Caco-2 (cell line): ENCODE measurements around the gene C16orf74. TPM values are rescaled to one million over a fixed set of nuclear protein-coding genes. Genes with fewer than 3 reads are reported as not detected.

Experiments used
- BruUV-seq: library from RNA; stranded (reverse); fragments of 400-500 nt; replicated peaks from 2 replicates; lab custom pipeline; 2021; lab: Mats Ljungman, UMichigan
- CTCF ChIA-PET: fragments of 300-600 bp; sonication (Branson Sonifier 250); formaldehyde crosslinking; loops from one replicate; lab custom pipeline; 2022; ENCODE audit warnings: antibody characterized with exemption; lab: Charles Lee
- POLR2A ChIA-PET: fragments of 300-600 bp; sonication (Branson Sonifier 250); formaldehyde crosslinking; loops from one replicate; lab custom pipeline; 2022; ENCODE audit warnings: antibody characterized with exemption; lab: Charles Lee
- DNase-seq, 2 experiments: peaks; one replicate each; pipeline versions ENCODE4 v3.0.0 to v3.0.0-alpha.2; 2020 to 2022
- H3K27me3 ChIP-seq: replicated peaks from 2 replicates; pipeline ENCODE4 v1.6.0; 2011; ENCODE audit warnings: low read length; ENCODE audit not compliant: control insufficient read depth, insufficient read depth
- H3K36me3 ChIP-seq: 2 replicates; pipeline ENCODE4 v1.5.1; 2011; ENCODE audit warnings: low read length; ENCODE audit not compliant: control insufficient read depth, insufficient read depth
- H3K4me1 ChIP-seq: fragments of 250-450 bp; sonication (Bioruptor Pico); 2 replicates; pipeline ENCODE4 v1.5.1; 2020; ENCODE audit warnings: mild to moderate bottlenecking
- H3K4me3 ChIP-seq: 2 replicates; pipeline ENCODE4 v1.5.1; 2011; ENCODE audit warnings: low read depth, mild to moderate bottlenecking, control low read depth, low read length
- H3K9me3 ChIP-seq: fragments of 250-450 bp; sonication (Bioruptor Pico); 2 replicates; pipeline ENCODE4 v1.5.1; 2020; ENCODE audit warnings: mild to moderate bottlenecking, moderate library complexity
- H3K27ac Mint-ChIP-seq: one replicate; pipeline ENCODE4 v1.8.0; 2022; ENCODE audit warnings: mixed read lengths; ENCODE audit not compliant: unreplicated experiment
- H3K27me3 Mint-ChIP-seq: one replicate; pipeline ENCODE4 v1.8.0; 2022; ENCODE audit warnings: mixed read lengths; ENCODE audit not compliant: insufficient read depth, unreplicated experiment
- H3K36me3 Mint-ChIP-seq: one replicate; pipeline ENCODE4 v1.8.0; 2022; ENCODE audit warnings: mild to moderate bottlenecking, mixed read lengths; ENCODE audit not compliant: insufficient read depth, unreplicated experiment
- H3K4me1 Mint-ChIP-seq: one replicate; pipeline ENCODE4 v1.8.0; 2022; ENCODE audit warnings: low read depth, mixed read lengths; ENCODE audit not compliant: unreplicated experiment
- H3K4me3 Mint-ChIP-seq: one replicate; pipeline ENCODE4 v1.8.0; 2022; ENCODE audit warnings: mild to moderate bottlenecking, moderate library complexity, mixed read lengths; ENCODE audit not compliant: unreplicated experiment
- H3K9me3 Mint-ChIP-seq: one replicate; pipeline ENCODE4 v1.8.0; 2022; ENCODE audit warnings: mixed read lengths; ENCODE audit not compliant: unreplicated experiment
- intact Hi-C: fragments of 100-400 bp; cut with micrococcal nuclease; formaldehyde crosslinking; loops from one replicate; pipeline ENCODE4 v1.10.0; 2022; ENCODE audit not compliant: unreplicated experiment
- total RNA-seq: library from RNA; stranded (reverse); gene quantifications from 2 replicates; pipeline ENCODE4 v1.2.3, GENCODE V29; 2022
- TF ChIP-seq, protein P1 (sequence below), 2 experiments: fragments of 200-600 bp in 1 of 2; IDR thresholded peaks; 1 replicate in 1 of 2; 2 replicates in 1 of 2; pipeline versions ENCODE4 v1.5.1 to v1.8.0; 2011 to 2022; ENCODE audit warnings: antibody characterized with exemption in 1 of 2, control low read depth in 1 of 2, inconsistent platforms in 1 of 2, low read depth in 1 of 2, low read length in 1 of 2, mild to moderate bottlenecking in 1 of 2, moderate library complexity in 1 of 2; ENCODE audit not compliant: insufficient read depth in 1 of 2, severe bottlenecking in 1 of 2, unreplicated experiment in 1 of 2

The C16orf74 gene
- total RNA-seq, 1 experiment from 2014 or later = 4.0 TPM

DNA sequence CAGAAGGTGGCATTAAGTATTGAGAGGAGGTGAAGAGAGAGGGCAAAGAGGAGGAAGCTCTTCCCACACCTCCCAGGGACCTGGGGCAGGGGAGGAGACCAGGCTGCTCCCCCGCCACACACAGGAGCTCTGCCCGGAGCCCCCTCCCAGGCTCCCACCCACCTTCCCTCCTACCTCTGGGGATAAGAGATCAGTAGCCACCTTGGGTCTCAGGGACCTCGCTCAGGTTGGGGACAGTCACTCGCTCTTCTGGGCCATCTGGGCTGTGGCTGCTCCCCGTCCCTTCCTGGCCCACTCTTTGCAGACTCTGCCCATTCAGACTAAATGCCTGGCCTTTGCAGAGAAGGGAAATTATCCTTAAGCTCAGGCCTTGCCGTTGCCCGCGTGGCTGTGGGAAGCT lies 14.9 kb upstream of the C16orf74 start:
- H3K4me3 ChIP-seq = no peak overlapping the region
- peaks cover 7% of the 10 kb centered on the region for H3K36me3 Mint-ChIP-seq
- TF ChIP-seq, protein P1, sequence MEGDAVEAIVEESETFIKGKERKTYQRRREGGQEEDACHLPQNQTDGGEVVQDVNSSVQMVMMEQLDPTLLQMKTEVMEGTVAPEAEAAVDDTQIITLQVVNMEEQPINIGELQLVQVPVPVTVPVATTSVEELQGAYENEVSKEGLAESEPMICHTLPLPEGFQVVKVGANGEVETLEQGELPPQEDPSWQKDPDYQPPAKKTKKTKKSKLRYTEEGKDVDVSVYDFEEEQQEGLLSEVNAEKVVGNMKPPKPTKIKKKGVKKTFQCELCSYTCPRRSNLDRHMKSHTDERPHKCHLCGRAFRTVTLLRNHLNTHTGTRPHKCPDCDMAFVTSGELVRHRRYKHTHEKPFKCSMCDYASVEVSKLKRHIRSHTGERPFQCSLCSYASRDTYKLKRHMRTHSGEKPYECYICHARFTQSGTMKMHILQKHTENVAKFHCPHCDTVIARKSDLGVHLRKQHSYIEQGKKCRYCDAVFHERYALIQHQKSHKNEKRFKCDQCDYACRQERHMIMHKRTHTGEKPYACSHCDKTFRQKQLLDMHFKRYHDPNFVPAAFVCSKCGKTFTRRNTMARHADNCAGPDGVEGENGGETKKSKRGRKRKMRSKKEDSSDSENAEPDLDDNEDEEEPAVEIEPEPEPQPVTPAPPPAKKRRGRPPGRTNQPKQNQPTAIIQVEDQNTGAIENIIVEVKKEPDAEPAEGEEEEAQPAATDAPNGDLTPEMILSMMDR (IDR thresholded peaks at IDR 0.05; ENCODE audit: insufficient read depth in 1 of 2, low read depth in 1 of 2, low read length in 1 of 2, severe bottlenecking in 1 of 2, unreplicated experiment in 1 of 2) = no peak
- no peak for DNase-seq
- POLR2A ChIA-PET = no interaction called here
- H3K4me1 Mint-ChIP-seq = no peaks in the 10 kb centered on the region
- H3K27me3 Mint-ChIP-seq = peaks cover 4% of the 10 kb centered on the region
- no TSS peak for BruUV-seq
- H3K9me3 Mint-ChIP-seq = no peaks in the 10 kb centered on the region
- H3K9me3 ChIP-seq = no peaks in the 10 kb centered on the region
- no peaks in the 10 kb centered on the region for H3K36me3 ChIP-seq
- CTCF ChIA-PET = no interaction called here
- no peak overlapping the region for H3K27ac Mint-ChIP-seq
- no peaks in the 10 kb centered on the region for H3K4me1 ChIP-seq
- intact Hi-C loops = no loop called here
- H3K4me3 Mint-ChIP-seq = no peak overlapping the region
- no peaks in the 10 kb centered on the region; the same call in 1 of the 2 replicates for H3K27me3 ChIP-seq

GRCh38 chr16:85765211-85765610 lies 14.3 kb upstream of the C16orf74 start:
- no peaks in the 10 kb centered on the region for H3K9me3 Mint-ChIP-seq
- H3K4me1 Mint-ChIP-seq = no peaks in the 10 kb centered on the region
- no peak overlapping the region for H3K4me3 Mint-ChIP-seq
- BruUV-seq = no TSS peak
- TF ChIP-seq, protein P1 (IDR thresholded peaks at IDR 0.05; ENCODE audit: insufficient read depth in 1 of 2, low read depth in 1 of 2, low read length in 1 of 2, severe bottlenecking in 1 of 2, unreplicated experiment in 1 of 2) = no peak
- Histone ChIP-seq H3K4me3 (no peak overlapping the region), H3K4me1 (no peaks in the 10 kb centered on the region), H3K9me3 (no peaks in the 10 kb centered on the region), H3K36me3 (no peaks in the 10 kb centered on the region), H3K27me3 (no peaks in the 10 kb centered on the region; the same call in 1 of the 2 replicates)
- ChIA-PET POLR2A (no interaction called here), CTCF (no interaction called here)
- H3K27ac Mint-ChIP-seq = no peak overlapping the region
- peaks cover 7% of the 10 kb centered on the region for H3K27me3 Mint-ChIP-seq
- peaks cover 5% of the 10 kb centered on the region for H3K36me3 Mint-ChIP-seq
- intact Hi-C loops = no loop called here
- no peak for DNase-seq

- TF ChIP-seq, protein P1 (IDR thresholded peaks at IDR 0.05; ENCODE audit: insufficient read depth in 1 of 2, low read depth in 1 of 2, low read length in 1 of 2, severe bottlenecking in 1 of 2, unreplicated experiment in 1 of 2) = no peak
- intact Hi-C loops = no loop called here
- H3K27me3 ChIP-seq = no peaks in the 10 kb centered on the region; the same call in 1 of the 2 replicates
- no peak overlapping the region for H3K4me3 ChIP-seq
- no peaks in the 10 kb centered on the region for H3K9me3 ChIP-seq
- no TSS peak for BruUV-seq
- Mint-ChIP-seq H3K36me3 (peaks cover 5% of the 10 kb centered on the region), H3K27me3 (peaks cover 15% of the 10 kb centered on the region), H3K4me1 (no peaks in the 10 kb centered on the region), H3K9me3 (no peaks in the 10 kb centered on the region), H3K27ac (no peak overlapping the region), H3K4me3 (no peak overlapping the region)
- POLR2A ChIA-PET = no interaction called here
- CTCF ChIA-PET = no interaction called here
- DNase-seq = no peak
- no peaks in the 10 kb centered on the region for H3K4me1 ChIP-seq
- H3K36me3 ChIP-seq = no peaks in the 10 kb centered on the region
Observed at GRCh38 chr16:85763616-85764015, 12.7 kb upstream of the C16orf74 start.
